Lung (tissue), 12 donors: ENCODE data around the gene CAPN13. TPM values are rescaled to one million over a fixed set of nuclear protein-coding genes. Genes with fewer than 3 reads are reported as not detected.

Source experiments
- ATAC-seq: fragments of 200-7000 bp; cut with Tn5 transposase; one replicate; pipeline ENCODE4 v1.9.1; 2020; ENCODE audit warnings: moderate number of reproducible peaks; ENCODE audit not compliant: insufficient read depth, low FRiP score
- DNase-seq, 3 donors: peaks; one replicate each; pipeline ENCODE4 v3.0.0-alpha.2; 2013 to 2017
- H3K27ac ChIP-seq, 2 donors: one replicate each; pipeline ENCODE4 v1.5.1; 2013; ENCODE audit warnings: mild to moderate bottlenecking in 2 of 2, moderate library complexity in 2 of 2, control low read depth in 1 of 2, inconsistent platforms in 1 of 2, low read depth in 1 of 2, low read length in 1 of 2
- H3K27me3 ChIP-seq, 3 donors: one replicate each; pipeline ENCODE4 v1.5.1; 2013; ENCODE audit warnings: low read length in 2 of 3; ENCODE audit not compliant: control insufficient read depth in 3 of 3, insufficient read depth in 3 of 3
- H3K36me3 ChIP-seq, 4 donors: one replicate each; pipeline ENCODE4 v1.5.1; 2013; ENCODE audit warnings: low read length in 4 of 4, mild to moderate bottlenecking in 1 of 4, moderate library complexity in 1 of 4; ENCODE audit not compliant: control insufficient read depth in 4 of 4, insufficient read depth in 4 of 4
- H3K4me1 ChIP-seq, 5 donors: one replicate each; pipeline ENCODE4 v1.5.1; 2013; ENCODE audit warnings: low read length in 5 of 5, mild to moderate bottlenecking in 2 of 5, moderate library complexity in 1 of 5; ENCODE audit not compliant: control insufficient read depth in 5 of 5, insufficient read depth in 5 of 5
- H3K4me3 ChIP-seq: one replicate; pipeline ENCODE4 v1.5.1; 2013; ENCODE audit warnings: mild to moderate bottlenecking, control low read depth, moderate library complexity
- H3K9ac ChIP-seq, 2 donors: one replicate each; pipeline ENCODE4 v1.5.1; 2013; ENCODE audit warnings: low read length in 2 of 2, control low read depth in 1 of 2; ENCODE audit not compliant: insufficient read depth in 1 of 2
- H3K9me3 ChIP-seq, 4 donors: one replicate each; pipeline ENCODE4 v1.5.1; 2013; ENCODE audit warnings: low read length in 3 of 4, mild to moderate bottlenecking in 1 of 4, moderate library complexity in 1 of 4; ENCODE audit not compliant: control insufficient read depth in 4 of 4, insufficient read depth in 3 of 4
- WGBS, 2 donors: extraction: QIAGEN DNeasy Blood & Tissue Kit; methylation state at CpG; one replicate each; pipeline ENCODE4 v1.1.7; 2013; 5-methylcytosine and 5-hydroxymethylcytosine counted together
- polyA plus RNA-seq, 2 donors: library from polyadenylated mRNA; stranded (reverse); fragments of 200-250 nt; gene quantifications; one replicate each; pipeline ENCODE4 v1.2.1, GENCODE V29; 2013
- total RNA-seq, 2 donors: library from RNA; depleted of rRNA in 1 of 2; stranded (reverse); fragments of >200 nt in 1 of 2; gene quantifications; one replicate each; pipeline ENCODE4 v1.2.1, GENCODE V29; 2014 to 2021
- TF ChIP-seq, protein P1 (sequence below): IDR thresholded peaks from 2 replicates; pipeline ENCODE4 v1.5.1; 2012; ENCODE audit warnings: mild to moderate bottlenecking; ENCODE audit errors: control extremely low read depth, extremely low read depth
- donor health status: control.
- donor health status: control.
- donor health status: Bipolar disorder and iron deficiency.
- donor health status: healthy.
- donor health status: DM: yes; HTN: yes; CAD: no.

CAPN13 gene
- total and polyA plus RNA-seq, 4 donors, result 6.6 to 31.6 (median 8.2) TPM

- H3K36me3 ChIP-seq, result no peaks in the 10 kb centered on the region
- H3K4me3 ChIP-seq, result no peak overlapping the region
- TF ChIP-seq, protein P1, sequence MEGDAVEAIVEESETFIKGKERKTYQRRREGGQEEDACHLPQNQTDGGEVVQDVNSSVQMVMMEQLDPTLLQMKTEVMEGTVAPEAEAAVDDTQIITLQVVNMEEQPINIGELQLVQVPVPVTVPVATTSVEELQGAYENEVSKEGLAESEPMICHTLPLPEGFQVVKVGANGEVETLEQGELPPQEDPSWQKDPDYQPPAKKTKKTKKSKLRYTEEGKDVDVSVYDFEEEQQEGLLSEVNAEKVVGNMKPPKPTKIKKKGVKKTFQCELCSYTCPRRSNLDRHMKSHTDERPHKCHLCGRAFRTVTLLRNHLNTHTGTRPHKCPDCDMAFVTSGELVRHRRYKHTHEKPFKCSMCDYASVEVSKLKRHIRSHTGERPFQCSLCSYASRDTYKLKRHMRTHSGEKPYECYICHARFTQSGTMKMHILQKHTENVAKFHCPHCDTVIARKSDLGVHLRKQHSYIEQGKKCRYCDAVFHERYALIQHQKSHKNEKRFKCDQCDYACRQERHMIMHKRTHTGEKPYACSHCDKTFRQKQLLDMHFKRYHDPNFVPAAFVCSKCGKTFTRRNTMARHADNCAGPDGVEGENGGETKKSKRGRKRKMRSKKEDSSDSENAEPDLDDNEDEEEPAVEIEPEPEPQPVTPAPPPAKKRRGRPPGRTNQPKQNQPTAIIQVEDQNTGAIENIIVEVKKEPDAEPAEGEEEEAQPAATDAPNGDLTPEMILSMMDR, result no peak
- no peaks in the 10 kb centered on the region for H3K9me3 ChIP-seq
- DNase-seq (peak in 1 of 3 donors; percentile 17), ATAC-seq (no peak)
- no peaks in the 10 kb centered on the region for H3K4me1 ChIP-seq
- no peak overlapping the region for H3K9ac ChIP-seq
- WGBS, 2 donors, result 71 to 92% methylated on average over 15 of the region's 15 CpGs
- H3K27ac ChIP-seq, result no peak overlapping the region
- H3K27me3 ChIP-seq, result no peaks in the 10 kb centered on the region
Observed at GRCh38 chr2:30733876-30734520, 73.2 kb downstream of the CAPN13 start.

- Histone ChIP-seq H3K4me3 (no peak overlapping the region), H3K27ac (no peak overlapping the region), H3K4me1 (no peaks in the 10 kb centered on the region), H3K9me3 (no peaks in the 10 kb centered on the region), H3K9ac (no peak overlapping the region), H3K36me3 (no peaks in the 10 kb centered on the region), H3K27me3 (no peaks in the 10 kb centered on the region)
- ATAC-seq, result no peak
- WGBS, 2 donors, result 83 to 93% methylated on average over 4 of the region's 4 CpGs
- TF ChIP-seq, protein P1, result no peak
- DNase-seq, result no peak
Observed at GRCh38 chr2:30732876-30733275, 74.4 kb downstream of the CAPN13 start.

DNA sequence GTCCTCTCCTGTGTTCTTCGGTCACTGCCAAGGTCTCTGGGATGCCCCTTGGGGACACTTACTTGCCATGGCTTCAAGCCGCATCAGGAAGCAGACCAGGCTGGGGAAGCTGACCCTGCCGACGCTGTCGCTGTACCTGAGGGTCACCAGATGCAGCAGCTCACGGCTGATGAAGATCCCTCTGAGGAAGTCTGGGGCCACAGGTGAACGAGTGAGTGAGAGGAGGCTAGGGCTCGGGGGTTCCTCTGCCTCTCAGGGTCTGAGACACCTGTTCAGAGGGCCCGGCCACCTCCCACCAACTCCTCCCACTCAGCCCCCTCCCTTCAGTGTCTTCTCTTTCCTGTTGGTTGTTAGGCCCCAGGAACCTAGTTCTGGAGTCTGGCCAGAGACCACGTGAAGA lies 74.9 kb downstream of the CAPN13 start:
- WGBS, 2 donors, result 83 to 87% methylated on average over 9 to 10 of the region's 10 CpGs
- no peaks in the 10 kb centered on the region for H3K9me3 ChIP-seq
- H3K27ac ChIP-seq, result no peak overlapping the region
- ATAC-seq (no peak), DNase-seq (no peak)
- no peaks in the 10 kb centered on the region for H3K36me3 ChIP-seq
- H3K4me3 ChIP-seq, result no peak overlapping the region
- H3K4me1 ChIP-seq, result no peaks in the 10 kb centered on the region
- TF ChIP-seq, protein P1, result no peak
- no peak overlapping the region for H3K9ac ChIP-seq
- no peaks in the 10 kb centered on the region for H3K27me3 ChIP-seq

DNA sequence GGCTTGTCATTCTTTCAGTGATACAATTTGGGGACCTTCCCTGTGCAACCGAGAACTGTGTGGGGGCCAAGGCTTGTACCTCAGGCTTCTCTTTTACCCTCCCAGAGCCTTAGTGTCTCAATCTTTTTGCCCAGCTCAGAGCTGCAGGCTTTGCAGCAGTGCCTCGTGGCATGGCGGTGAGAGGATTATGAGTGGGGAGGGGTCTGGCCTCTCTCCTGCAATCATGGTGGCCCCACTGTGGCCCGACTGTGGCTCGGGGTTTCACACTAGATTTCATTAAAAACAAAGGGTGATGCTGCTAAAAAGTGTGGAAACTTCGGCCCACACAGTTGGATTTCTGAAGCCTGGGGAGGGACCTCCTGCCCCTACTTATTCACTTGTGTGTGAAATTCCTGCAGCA lies 75.5 kb downstream of the CAPN13 start:
- DNase-seq, result no peak
- no peaks in the 10 kb centered on the region for H3K36me3 ChIP-seq
- no peak overlapping the region for H3K9ac ChIP-seq
- H3K9me3 ChIP-seq, result no peaks in the 10 kb centered on the region
- no peak for ATAC-seq
- no peak overlapping the region for H3K4me3 ChIP-seq
- H3K27ac ChIP-seq, result no peak overlapping the region
- TF ChIP-seq, protein P1, result no peak
- no peaks in the 10 kb centered on the region for H3K27me3 ChIP-seq
- WGBS, 2 donors, result 75% methylated on average over 6 of the region's 6 CpGs
- H3K4me1 ChIP-seq, result no peaks in the 10 kb centered on the region
